Fibroblast of mammary gland (primary cell): ENCODE results near the gene BIRC2.
"Not testable (repeated sequence)": the region's sequence is repeated elsewhere in the genome, so short reads cannot be mapped to it uniquely, and the experiment has no call there.

Experiments
- DNase-seq: peaks from one replicate; pipeline ENCODE4 v3.0.0-alpha.2; 2010; ENCODE audit warnings: low read depth
- H3K4me3 ChIP-seq: 2 replicates; pipeline ENCODE4 v1.5.1; 2011; ENCODE audit warnings: low read depth, mild to moderate bottlenecking, low read length, moderate library complexity; ENCODE audit not compliant: control insufficient read depth
- TF ChIP-seq, protein P1 (sequence below): conservative IDR thresholded peaks from 2 replicates; pipeline ENCODE4 v1.5.1; 2011; ENCODE audit warnings: low read depth, low read length, inconsistent platforms; ENCODE audit not compliant: control insufficient read depth, insufficient read depth

BIRC2 gene

DNA sequence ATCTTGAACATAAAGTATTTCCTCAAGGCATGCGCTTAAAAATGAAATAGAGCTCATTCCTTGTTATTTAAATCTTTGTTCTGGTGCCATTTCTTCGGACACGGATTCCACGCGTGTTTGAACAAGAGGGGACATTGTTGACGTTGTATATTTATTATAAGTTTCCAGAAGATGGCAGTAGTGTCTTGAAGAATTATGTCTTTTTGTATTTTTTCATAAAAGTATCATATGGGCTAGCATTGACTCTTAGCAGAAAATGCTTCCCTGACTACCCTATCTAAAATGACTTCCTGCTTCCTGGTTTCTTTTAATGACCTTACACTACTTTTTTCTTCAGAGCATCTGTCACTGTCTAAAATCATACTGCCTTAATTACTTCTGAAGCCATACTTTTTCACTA, 20.4 kb downstream of the BIRC2 start:
- TF ChIP-seq, protein P1, sequence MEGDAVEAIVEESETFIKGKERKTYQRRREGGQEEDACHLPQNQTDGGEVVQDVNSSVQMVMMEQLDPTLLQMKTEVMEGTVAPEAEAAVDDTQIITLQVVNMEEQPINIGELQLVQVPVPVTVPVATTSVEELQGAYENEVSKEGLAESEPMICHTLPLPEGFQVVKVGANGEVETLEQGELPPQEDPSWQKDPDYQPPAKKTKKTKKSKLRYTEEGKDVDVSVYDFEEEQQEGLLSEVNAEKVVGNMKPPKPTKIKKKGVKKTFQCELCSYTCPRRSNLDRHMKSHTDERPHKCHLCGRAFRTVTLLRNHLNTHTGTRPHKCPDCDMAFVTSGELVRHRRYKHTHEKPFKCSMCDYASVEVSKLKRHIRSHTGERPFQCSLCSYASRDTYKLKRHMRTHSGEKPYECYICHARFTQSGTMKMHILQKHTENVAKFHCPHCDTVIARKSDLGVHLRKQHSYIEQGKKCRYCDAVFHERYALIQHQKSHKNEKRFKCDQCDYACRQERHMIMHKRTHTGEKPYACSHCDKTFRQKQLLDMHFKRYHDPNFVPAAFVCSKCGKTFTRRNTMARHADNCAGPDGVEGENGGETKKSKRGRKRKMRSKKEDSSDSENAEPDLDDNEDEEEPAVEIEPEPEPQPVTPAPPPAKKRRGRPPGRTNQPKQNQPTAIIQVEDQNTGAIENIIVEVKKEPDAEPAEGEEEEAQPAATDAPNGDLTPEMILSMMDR: peak; percentile 3
- no peak overlapping the region for H3K4me3 ChIP-seq
- DNase-seq: peak; percentile 17

- TF ChIP-seq, protein P1: no peak
- no peak for DNase-seq
- H3K4me3 ChIP-seq: no peak overlapping the region
Observed at GRCh38 chr11:102368472-102368871, 21.5 kb downstream of the BIRC2 start.

GRCh38 chr11:102374633-102375424, 27.8 kb downstream of the BIRC2 start:
- H3K4me3 ChIP-seq, DNase-seq: not testable (repeated sequence)

DNA sequence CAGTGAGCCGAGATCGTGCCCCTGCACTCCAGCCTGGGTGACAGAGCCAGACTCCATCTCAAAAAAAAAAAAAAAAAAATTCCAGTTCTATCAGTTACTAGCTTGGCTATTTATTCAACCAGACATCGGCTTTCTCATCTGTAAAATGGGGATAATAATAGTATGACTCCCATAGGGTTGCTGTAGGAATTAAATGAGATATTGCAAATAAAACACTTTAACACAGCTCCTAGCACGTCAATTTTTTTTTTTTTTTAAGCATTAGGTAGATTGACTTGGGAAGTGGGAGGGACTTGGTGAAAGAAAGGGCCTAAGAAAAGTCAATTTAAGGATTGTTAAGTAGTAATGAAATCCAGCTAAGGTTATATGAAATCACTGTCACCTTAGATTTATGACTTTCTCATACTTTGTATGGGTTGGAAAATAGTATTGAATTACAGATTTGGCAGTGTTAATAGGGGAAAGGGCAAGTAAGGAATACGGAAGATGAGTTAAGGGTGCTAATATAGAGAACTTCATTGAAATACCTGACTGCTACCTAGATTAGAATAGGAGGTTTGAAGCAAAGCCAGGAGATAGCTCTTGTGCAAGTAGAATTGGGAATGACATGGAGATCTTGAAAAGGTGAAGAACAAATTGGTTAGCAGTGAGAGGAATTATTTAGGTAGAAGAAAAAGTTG, 28.8 kb downstream of the BIRC2 start:
- no peak for DNase-seq
- no peak overlapping the region for H3K4me3 ChIP-seq
- TF ChIP-seq, protein P1: no peak

GRCh38 chr11:102377891-102378290, 30.9 kb downstream of the BIRC2 start:
- TF ChIP-seq, protein P1: no peak
- no peak for DNase-seq
- no peak overlapping the region for H3K4me3 ChIP-seq

GRCh38 chr11:102378818-102379217, 31.8 kb downstream of the BIRC2 start:
- DNase-seq: no peak
- H3K4me3 ChIP-seq: no peak overlapping the region
- TF ChIP-seq, protein P1: no peak

DNA sequence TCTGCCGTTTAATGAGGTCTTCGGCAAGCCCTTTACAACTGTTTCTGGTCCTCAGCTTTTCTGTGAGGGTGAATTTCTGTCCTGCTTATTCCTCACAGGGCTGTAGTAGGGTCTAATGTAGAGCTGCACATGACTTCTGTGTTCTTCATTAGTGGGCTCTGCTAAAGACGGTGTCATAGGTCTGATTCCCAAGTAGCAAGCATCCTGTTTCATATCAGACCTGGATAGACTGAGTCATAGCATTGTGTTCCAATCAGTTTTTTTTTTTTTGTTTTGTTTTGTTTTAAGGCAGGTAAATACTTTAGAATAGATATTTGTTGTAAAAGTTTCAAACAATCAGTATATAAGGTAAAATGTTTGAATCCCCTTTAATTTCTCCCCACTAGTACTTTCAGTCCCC, 35.4 kb downstream of the BIRC2 start:
- peak; percentile 13 for DNase-seq
- H3K4me3 ChIP-seq: no peak overlapping the region
- TF ChIP-seq, protein P1: no peak
